GM12892 (cell line): ENCODE data around the gene FAAH2.
"Not testable (repeated sequence)": the region's sequence is repeated elsewhere in the genome, so short reads cannot be mapped to it uniquely, and the experiment has no call there.

ENCODE experiments used
- DNase-seq: peaks from one replicate; pipeline ENCODE4 v3.0.0; 2011; ENCODE audit not compliant: insufficient read length
- FAIRE-seq: peaks from 2 replicates; lab custom pipeline; 2011; peaks lifted over from hg19 to GRCh38; lab: Jason Lieb, UNC
- POLR2A ChIP-seq: IDR thresholded peaks from 2 replicates; pipeline ENCODE4 v1.6.1; 2011; ENCODE audit warnings: low read depth, low read length, control low read depth
- POLR2AphosphoS5 ChIP-seq: IDR thresholded peaks from 2 replicates; pipeline ENCODE4 v1.6.1; 2011; ENCODE audit warnings: low read depth, low read length, control low read depth
- TAF1 ChIP-seq: IDR thresholded peaks from 2 replicates; pipeline ENCODE4 v1.6.1; 2011; ENCODE audit warnings: low read depth, mild to moderate bottlenecking, control low read depth, low read length, borderline replicate concordance

Gene FAAH2

GRCh38 chrX:57313583-57314215 lies 27.2 kb downstream of the FAAH2 start:
- TF ChIP-seq TAF1 (no peak), POLR2A (no peak), POLR2AphosphoS5 (no peak)
- DNase-seq (no peak), FAIRE-seq (no peak)

DNA sequence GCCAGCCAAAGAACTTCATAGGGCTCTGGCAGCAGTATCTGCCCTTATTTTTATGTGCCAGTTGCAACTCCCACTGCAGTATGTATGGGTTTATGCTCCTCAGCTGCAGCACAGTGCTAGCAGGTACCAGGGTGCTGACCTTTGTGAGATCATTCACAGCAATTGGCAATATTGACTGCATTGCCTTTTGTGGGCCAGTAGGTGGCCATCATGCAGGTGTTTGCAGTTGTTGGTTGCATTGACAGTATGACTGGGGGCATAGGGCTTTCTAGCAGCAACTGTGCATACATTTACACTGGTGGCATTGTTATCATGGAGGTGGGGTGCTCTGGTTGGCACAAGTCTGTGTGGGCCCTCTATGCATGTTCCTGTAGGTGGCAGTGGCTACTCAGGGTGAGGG lies 42.5 kb downstream of the FAAH2 start:
- FAIRE-seq = no peak
- TF ChIP-seq POLR2A (no peak), TAF1 (no peak), POLR2AphosphoS5 (no peak)
- no peak for DNase-seq

DNA sequence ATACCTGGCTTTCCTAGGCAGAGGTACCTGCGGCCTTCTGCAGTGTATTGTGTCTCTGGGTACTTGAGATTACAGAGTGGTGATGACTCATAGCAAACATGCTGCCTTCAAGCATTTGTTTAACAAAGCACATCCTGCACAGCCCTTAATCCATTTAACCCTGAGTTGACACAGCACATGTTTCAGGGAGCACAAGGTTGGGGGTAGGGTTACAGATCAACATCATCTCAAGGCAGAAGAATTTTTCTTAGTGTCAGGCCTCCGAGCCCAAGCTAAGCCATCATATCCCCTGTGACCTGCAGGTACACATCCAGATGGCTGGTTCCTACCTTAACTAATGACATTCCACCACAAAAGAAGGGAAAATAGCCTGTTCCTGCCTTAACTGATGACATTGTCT lies 49.3 kb downstream of the FAAH2 start:
- not testable (repeated sequence) for DNase-seq, FAIRE-seq

- TF ChIP-seq TAF1 (no peak), POLR2A (no peak), POLR2AphosphoS5 (no peak)
- FAIRE-seq (no peak), DNase-seq (no peak)
Observed at GRCh38 chrX:57353472-57354132, 67.1 kb downstream of the FAAH2 start.

DNA sequence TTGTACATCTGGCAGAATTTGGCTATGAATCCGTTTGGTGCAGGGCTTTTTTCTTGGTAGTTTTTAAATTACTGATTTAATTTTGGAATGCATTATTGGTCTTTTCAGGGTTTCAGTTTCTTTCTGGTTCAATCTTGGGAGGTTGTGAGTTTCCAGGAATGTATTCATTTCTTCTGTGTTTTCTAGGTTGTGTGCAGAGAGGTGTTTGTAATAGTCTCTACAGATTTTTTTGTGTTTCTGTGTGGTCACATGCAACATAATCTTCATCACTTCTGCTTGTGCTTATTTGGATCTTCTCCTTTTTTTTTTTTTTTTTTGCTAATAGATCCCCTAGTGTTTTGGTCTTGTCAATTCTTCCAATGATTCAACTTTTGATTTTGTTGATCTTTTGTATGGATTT lies 77.6 kb downstream of the FAAH2 start:
- no peak for FAIRE-seq
- DNase-seq = no peak
- TF ChIP-seq TAF1 = no peak
- TF ChIP-seq POLR2A = no peak
- no peak for TF ChIP-seq POLR2AphosphoS5

- FAIRE-seq (no peak), DNase-seq (no peak)
- TF ChIP-seq POLR2A (no peak), POLR2AphosphoS5 (no peak), TAF1 (no peak)
Observed at GRCh38 chrX:57366430-57366829, 79.9 kb downstream of the FAAH2 start.

GRCh38 chrX:57367649-57368048 lies 81.1 kb downstream of the FAAH2 start:
- TF ChIP-seq POLR2A = no peak
- TF ChIP-seq POLR2AphosphoS5 = no peak
- TF ChIP-seq TAF1 = no peak
- DNase-seq = no peak
- FAIRE-seq = no peak

- no peak for DNase-seq
- TF ChIP-seq POLR2A (no peak), TAF1 (no peak), POLR2AphosphoS5 (no peak)
- FAIRE-seq = no peak
Observed at GRCh38 chrX:57368158-57368557, 81.7 kb downstream of the FAAH2 start.

GRCh38 chrX:57379296-57379695 lies 92.8 kb downstream of the FAAH2 start:
- TF ChIP-seq POLR2A = no peak
- no peak for TF ChIP-seq POLR2AphosphoS5
- TF ChIP-seq TAF1 = no peak
- FAIRE-seq (no peak), DNase-seq (no peak)

DNA sequence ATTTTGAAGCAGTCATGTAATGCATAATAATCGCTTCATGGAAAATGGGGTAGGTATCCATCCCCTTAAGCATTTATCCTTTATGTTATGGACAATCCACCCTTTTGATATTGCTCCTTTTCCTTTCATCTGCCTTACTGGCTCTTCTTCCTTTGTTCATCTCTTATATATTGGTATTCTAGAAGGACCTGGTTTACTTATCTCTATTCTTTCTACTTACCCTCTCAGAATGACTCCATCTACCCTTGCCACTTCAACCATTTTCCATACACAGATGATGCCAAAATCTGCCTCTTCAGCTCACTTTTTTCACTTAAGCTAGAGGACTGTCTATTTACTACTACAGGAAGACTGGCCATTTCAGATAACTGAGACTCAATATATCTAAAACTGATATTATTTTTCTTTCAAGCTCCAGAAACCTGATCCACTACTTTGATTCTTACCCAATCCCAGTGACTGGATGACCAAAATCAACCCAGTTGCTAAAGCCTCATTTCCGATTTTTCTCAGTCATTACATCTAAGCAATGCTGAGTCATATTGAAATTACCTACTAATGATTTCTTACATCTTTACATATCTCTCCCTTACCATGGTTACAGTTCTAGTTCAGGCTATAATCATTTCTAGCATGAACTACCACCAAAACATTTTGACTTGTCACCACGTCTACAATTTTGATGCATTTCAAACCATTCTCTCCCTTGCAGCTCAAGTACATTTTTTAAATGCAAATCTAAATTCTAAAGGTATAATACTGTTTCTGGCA lies 93.7 kb downstream of the FAAH2 start:
- DNase-seq = no peak
- FAIRE-seq = no peak
- no peak for TF ChIP-seq POLR2A
- TF ChIP-seq TAF1 = no peak
- TF ChIP-seq POLR2AphosphoS5 = no peak

- not testable (repeated sequence) for DNase-seq, FAIRE-seq
Observed at GRCh38 chrX:57394162-57394561, 107.7 kb downstream of the FAAH2 start.

DNA sequence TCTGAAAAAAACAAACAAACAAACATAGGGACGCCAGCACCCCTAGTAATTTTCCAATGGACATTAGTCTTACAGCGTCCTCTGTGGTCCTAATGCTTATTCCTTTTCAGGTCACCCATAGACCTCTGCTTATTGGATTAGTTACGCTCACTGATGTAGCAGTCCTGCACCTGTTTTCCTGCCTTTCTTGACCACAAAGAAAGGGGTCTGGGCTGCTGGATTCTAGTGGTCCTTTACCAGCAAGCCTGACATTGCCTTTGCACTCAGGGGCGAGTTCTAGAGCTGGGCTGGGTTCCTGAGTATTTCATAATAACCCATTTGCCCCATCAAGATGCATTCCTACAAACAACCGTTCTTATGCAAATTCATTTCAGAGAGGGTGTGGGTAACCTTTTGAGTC lies 116.7 kb downstream of the FAAH2 start:
- not testable (repeated sequence) for FAIRE-seq, DNase-seq

- FAIRE-seq = no peak
- no peak for TF ChIP-seq POLR2A
- TF ChIP-seq POLR2AphosphoS5 = no peak
- TF ChIP-seq TAF1 = no peak
- DNase-seq = no peak
Observed at GRCh38 chrX:57406149-57406548, 119.6 kb downstream of the FAAH2 start.
